Spinal cord (tissue), 10 donors: Measurements from ENCODE around the gene UBXN6. TPM values are rescaled to one million over a fixed set of nuclear protein-coding genes. Genes with fewer than 3 reads are reported as not detected.

ENCODE experiments used
- DNase-seq, 6 donors: peaks; one replicate each; pipeline versions ENCODE4 v3.0.0 to v3.0.0-alpha.2; 2013 to 2015; ENCODE audit warnings: low spot score in 6 of 6, low read depth in 4 of 6
- H3K27ac ChIP-seq: one replicate; pipeline ENCODE4 v1.5.1; 2013; ENCODE audit warnings: low read depth, low read length, control low read depth
- H3K27me3 ChIP-seq: one replicate; pipeline ENCODE4 v1.6.1; 2013; ENCODE audit warnings: low read length; ENCODE audit not compliant: control insufficient read depth, insufficient read depth
- H3K36me3 ChIP-seq: one replicate; pipeline ENCODE4 v1.6.1; 2013; ENCODE audit warnings: low read length; ENCODE audit not compliant: control insufficient read depth, insufficient read depth
- H3K4me1 ChIP-seq: one replicate; pipeline ENCODE4 v1.6.1; 2013; ENCODE audit warnings: low read length; ENCODE audit not compliant: control insufficient read depth, insufficient read depth
- H3K4me3 ChIP-seq: one replicate; pipeline ENCODE4 v1.5.1; 2013; ENCODE audit warnings: low read depth, low read length, control low read depth
- H3K9me3 ChIP-seq: one replicate; pipeline ENCODE4 v1.6.1; 2013; ENCODE audit warnings: low read length; ENCODE audit not compliant: control insufficient read depth, insufficient read depth
- WGBS: methylation state at CpG from one replicate; pipeline ENCODE4 v1.1.5; 2013; ENCODE audit warnings: missing lambda C conversion rate; ENCODE audit not compliant: insufficient coverage; 5-methylcytosine and 5-hydroxymethylcytosine counted together
- long read RNA-seq, 4 donors: transcript quantifications; one replicate each; lab custom pipeline, GENCODE V29; 2026
- polyA plus RNA-seq, 2 donors: library from polyadenylated mRNA; unstranded; fragments of 120-200 nt; gene quantifications; one replicate each; pipeline ENCODE4 v1.2.1, GENCODE V29; 2013; ENCODE audit not compliant: insufficient read length in 2 of 2
- total RNA-seq, 2 donors: library from RNA; depleted of rRNA in 1 of 2; stranded (reverse); fragments of 120-200 nt in 1 of 2; fragments of >200 nt in 1 of 2; gene quantifications; one replicate each; pipeline versions ENCODE4 v1.2.3 to v1.2.4, GENCODE V29; 2013 to 2014
- donor health status: healthy.

Gene UBXN6
- total RNA-seq (10 to 100 TPM; 56.2 to 89.6 TPM), polyA plus RNA-seq (100 to 1,000 TPM; 124 to 139 TPM)
- long read RNA-seq, donor 1, full-length matches to known transcripts, result 79 of 88 reads
- long read RNA-seq, donor 1, partial matches to known transcripts, result 9 of 88 reads
- long read RNA-seq, donor 1, other reads (novel, unspliced or antisense), result 0 of 88 reads
- long read RNA-seq, donor 2, full-length matches to known transcripts, result 24 of 24 reads
- long read RNA-seq, donor 2, partial matches to known transcripts, result 0 of 24 reads
- long read RNA-seq, donor 2, other reads (novel, unspliced or antisense), result 0 of 24 reads
- long read RNA-seq, donor 3, full-length matches to known transcripts, result 21 of 37 reads
- long read RNA-seq, donor 3, partial matches to known transcripts, result 16 of 37 reads
- long read RNA-seq, donor 3, other reads (novel, unspliced or antisense), result 0 of 37 reads
- long read RNA-seq, donor 4, full-length matches to known transcripts, result 62 of 77 reads
- long read RNA-seq, donor 4, partial matches to known transcripts, result 15 of 77 reads
- long read RNA-seq, donor 4, other reads (novel, unspliced or antisense), result 0 of 77 reads

GRCh38 chr19:4457654-4458395 is at the start of gene UBXN6:
UBXN6 (minus strand) TSS chr19:4457794; CDS start chr19:4457697, 97 bp downstream.
- DNase-seq, result peak; percentile 92 to 99 (median 96)
- no peaks in the 10 kb centered on the region for H3K9me3 ChIP-seq
- H3K4me1 ChIP-seq, result peaks cover 27% of the 10 kb centered on the region
- no peaks in the 10 kb centered on the region for H3K27me3 ChIP-seq
- H3K4me3 ChIP-seq, result peak within 1 kb of the TSS; percentile 79
- H3K27ac ChIP-seq, result peak within 1 kb of the TSS; percentile 97
- H3K36me3 ChIP-seq, result peaks cover 25% of the 10 kb centered on the region
- WGBS, result 4% methylated on average over 30 of the region's 52 CpGs

GRCh38 chr19:4507150-4507452 is 49.5 kb upstream of the UBXN6 start:
- peaks cover 80% of the 10 kb centered on the region for H3K36me3 ChIP-seq
- WGBS, result 90% methylated on average over 12 of the region's 12 CpGs
- H3K4me3 ChIP-seq, result no peak overlapping the region
- no peaks in the 10 kb centered on the region for H3K4me1 ChIP-seq
- no peak overlapping the region for H3K27ac ChIP-seq
- no peaks in the 10 kb centered on the region for H3K27me3 ChIP-seq
- no peak for DNase-seq
- H3K9me3 ChIP-seq, result no peaks in the 10 kb centered on the region

GRCh38 chr19:4506449-4507149 is 49.0 kb upstream of the UBXN6 start:
- H3K4me3 ChIP-seq, result no peak overlapping the region
- H3K9me3 ChIP-seq, result no peaks in the 10 kb centered on the region
- no peaks in the 10 kb centered on the region for H3K27me3 ChIP-seq
- no peak for DNase-seq
- WGBS, result 93% methylated on average over 17 of the region's 17 CpGs
- H3K27ac ChIP-seq, result no peak overlapping the region
- H3K36me3 ChIP-seq, result peaks cover 80% of the 10 kb centered on the region
- no peaks in the 10 kb centered on the region for H3K4me1 ChIP-seq

GRCh38 chr19:4505570-4506448 is 48.2 kb upstream of the UBXN6 start:
- H3K27ac ChIP-seq, result no peak overlapping the region

GRCh38 chr19:4504891-4505569 is 47.4 kb upstream of the UBXN6 start:
- Histone ChIP-seq H3K9me3 (no peaks in the 10 kb centered on the region), H3K27ac (no peak overlapping the region), H3K36me3 (peaks cover 85% of the 10 kb centered on the region), H3K4me3 (no peak overlapping the region), H3K4me1 (no peaks in the 10 kb centered on the region), H3K27me3 (no peaks in the 10 kb centered on the region)
- 82% methylated on average over 14 of the region's 15 CpGs for WGBS
- no peak for DNase-seq

More at GRCh38 chr19:4505570-4506448, 48.2 kb upstream of the UBXN6 start:
- Histone ChIP-seq H3K4me1 (no peaks in the 10 kb centered on the region), H3K4me3 (no peak overlapping the region), H3K36me3 (peaks cover 83% of the 10 kb centered on the region), H3K27me3 (no peaks in the 10 kb centered on the region), H3K9me3 (no peaks in the 10 kb centered on the region)
- no peak for DNase-seq
- 95% methylated on average over 34 of the region's 34 CpGs for WGBS

- H3K27ac ChIP-seq, result no peak overlapping the region
- H3K4me3 ChIP-seq, result no peak overlapping the region
- H3K9me3 ChIP-seq, result no peaks in the 10 kb centered on the region
- 84% methylated on average over 21 of the region's 23 CpGs for WGBS
- peaks cover 93% of the 10 kb centered on the region for H3K36me3 ChIP-seq
- no peaks in the 10 kb centered on the region for H3K27me3 ChIP-seq
- no peaks in the 10 kb centered on the region for H3K4me1 ChIP-seq
- DNase-seq, result no peak
Observed at GRCh38 chr19:4504297-4504701, 46.7 kb upstream of the UBXN6 start.

- Histone ChIP-seq H3K9me3 (no peaks in the 10 kb centered on the region), H3K27ac (no peak overlapping the region), H3K4me1 (no peaks in the 10 kb centered on the region), H3K4me3 (no peak overlapping the region), H3K36me3 (peaks cover 97% of the 10 kb centered on the region), H3K27me3 (no peaks in the 10 kb centered on the region)
- no peak for DNase-seq
- 91% methylated on average over 10 of the region's 10 CpGs for WGBS
Observed at GRCh38 chr19:4503825-4504170, 46.2 kb upstream of the UBXN6 start.

GRCh38 chr19:4503132-4503824 is 45.7 kb upstream of the UBXN6 start:
- H3K36me3 ChIP-seq, result peaks cover 98% of the 10 kb centered on the region
- WGBS, result 91% methylated on average over 21 of the region's 25 CpGs
- H3K4me3 ChIP-seq, result no peak overlapping the region
- no peaks in the 10 kb centered on the region for H3K4me1 ChIP-seq
- H3K9me3 ChIP-seq, result no peaks in the 10 kb centered on the region
- no peak for DNase-seq
- H3K27ac ChIP-seq, result no peak overlapping the region
- no peaks in the 10 kb centered on the region for H3K27me3 ChIP-seq
